GM23338 (cell line): ENCODE measurements around the gene IRX5. TPM values are rescaled to one million over a fixed set of nuclear protein-coding genes. Genes with fewer than 3 reads are reported as not detected.

Source experiments
- ATAC-seq: fragments of 200-7000 bp; cut with Tn5 transposase; 3 replicates; pipeline ENCODE4 v1.9.1; 2020
- DNase-seq: peaks from one replicate; pipeline ENCODE4 v3.0.0-alpha.2; 2015; ENCODE audit warnings: low spot score
- H2AFZ ChIP-seq: fragments of 200-600 bp; sonication (generic); 2 replicates; pipeline ENCODE4 v1.8.0; 2016; ENCODE audit warnings: antibody characterized with exemption, mild to moderate bottlenecking, moderate library complexity
- H3F3A ChIP-seq: fragments of 200-600 bp; sonication (generic); replicated peaks from 2 replicates; pipeline ENCODE4 v1.8.0; 2017; ENCODE audit warnings: antibody characterized with exemption, mixed run types, low read depth
- H3K27ac ChIP-seq: fragments of 200-600 bp; sonication (generic); 2 replicates; pipeline ENCODE4 v1.6.1; 2016; ENCODE audit warnings: low read depth
- H3K27me3 ChIP-seq: fragments of 200-600 bp; sonication (generic); 2 replicates; pipeline ENCODE4 v1.8.0; 2016; ENCODE audit warnings: mild to moderate bottlenecking, mixed run types, moderate library complexity; ENCODE audit not compliant: insufficient read depth
- H3K36me3 ChIP-seq: fragments of 200-600 bp; sonication (generic); 2 replicates; pipeline ENCODE4 v1.8.0; 2016; ENCODE audit warnings: mild to moderate bottlenecking; ENCODE audit not compliant: insufficient read depth
- H3K4me1 ChIP-seq: fragments of 200-600 bp; sonication (generic); 2 replicates; pipeline ENCODE4 v1.8.0; 2016; ENCODE audit warnings: mild to moderate bottlenecking, moderate library complexity; ENCODE audit not compliant: insufficient read depth
- H3K4me2 ChIP-seq: fragments of 200-600 bp; sonication (generic); 2 replicates; pipeline ENCODE4 v1.7.1; 2017; ENCODE audit warnings: mixed run types
- H3K4me3 ChIP-seq: fragments of 200-600 bp; sonication (generic); 2 replicates; pipeline ENCODE4 v1.6.1; 2016; ENCODE audit warnings: mixed run types
- H3K79me2 ChIP-seq: fragments of 200-600 bp; sonication (generic); replicated peaks from 2 replicates; pipeline ENCODE4 v1.8.0; 2017; ENCODE audit warnings: mild to moderate bottlenecking; ENCODE audit not compliant: insufficient read depth
- H3K9me2 ChIP-seq: fragments of 200-600 bp; sonication (generic); 2 replicates; pipeline ENCODE4 v1.8.0; 2017; ENCODE audit not compliant: insufficient read depth
- H4K20me1 ChIP-seq: fragments of 200-600 bp; sonication (generic); replicated peaks from 2 replicates; pipeline ENCODE4 v1.8.0; 2017; ENCODE audit warnings: mild to moderate bottlenecking; ENCODE audit not compliant: insufficient read depth
- H3K27ac Mint-ChIP-seq: 2 replicates; pipeline ENCODE4 v1.8.0; 2020; ENCODE audit warnings: inconsistent platforms, mild to moderate bottlenecking, moderate library complexity, mixed read lengths
- H3K27me3 Mint-ChIP-seq: 3 replicates; pipeline ENCODE4 v1.8.0; 2022; ENCODE audit warnings: low read depth, mild to moderate bottlenecking, moderate library complexity, mixed read lengths, inconsistent platforms; ENCODE audit not compliant: insufficient read depth, poor library complexity
- H3K36me3 Mint-ChIP-seq: 3 replicates; pipeline ENCODE4 v1.8.0; 2021; ENCODE audit warnings: low read depth, mild to moderate bottlenecking, inconsistent platforms, moderate library complexity, mixed read lengths
- H3K4me1 Mint-ChIP-seq: 3 replicates; pipeline ENCODE4 v1.8.0; 2020; ENCODE audit warnings: mild to moderate bottlenecking, inconsistent platforms, mixed read lengths
- H3K4me3 Mint-ChIP-seq: 3 replicates; pipeline ENCODE4 v1.8.0; 2021; ENCODE audit warnings: moderate library complexity, mild to moderate bottlenecking, inconsistent platforms, mixed read lengths
- H3K9me3 Mint-ChIP-seq: 3 replicates; pipeline ENCODE4 v1.8.0; 2020; ENCODE audit warnings: moderate library complexity, mild to moderate bottlenecking, inconsistent platforms, mixed read lengths
- CREB1 ChIP-seq: fragments of 250-450 bp; sonication (Bioruptor Pico); IDR thresholded peaks from 2 replicates; pipeline ENCODE4 v1.5.0; 2020; ENCODE audit warnings: low read depth, mild to moderate bottlenecking, moderate library complexity
- CTCF ChIP-seq, 2 experiments: fragments of 200-600 bp in 1 of 2; sonication (generic) in 1 of 2; conservative IDR thresholded peaks; 2 replicates each; pipeline versions ENCODE4 v1.5.1 to v1.6.1; 2016 to 2017; ENCODE audit warnings: antibody characterized with exemption in 2 of 2, low read depth in 2 of 2, mild to moderate bottlenecking in 2 of 2, moderate library complexity in 1 of 2
- EZH2 ChIP-seq: fragments of 200-600 bp; sonication (generic); IDR thresholded peaks from one replicate; pipeline ENCODE4 v1.8.0; 2017; ENCODE audit warnings: antibody characterized with exemption, mild to moderate bottlenecking, low read depth; ENCODE audit not compliant: unreplicated experiment
- EZH2phosphoT487 ChIP-seq: fragments of 200-600 bp; sonication (generic); IDR thresholded peaks from one replicate; pipeline ENCODE4 v1.8.1; 2018; ENCODE audit warnings: antibody characterized with exemption; ENCODE audit not compliant: unreplicated experiment
- JUNB ChIP-seq: IDR thresholded peaks from one replicate; pipeline ENCODE4 v1.6.1; 2016; ENCODE audit warnings: antibody characterized with exemption; ENCODE audit not compliant: unreplicated experiment
- POLR2AphosphoS5 ChIP-seq: IDR thresholded peaks from 2 replicates; pipeline ENCODE4 v1.6.1; 2016; ENCODE audit warnings: antibody characterized with exemption, low read depth
- STAT1 ChIP-seq: IDR thresholded peaks from one replicate; pipeline ENCODE4 v1.6.1; 2016; ENCODE audit warnings: antibody characterized with exemption; ENCODE audit not compliant: unreplicated experiment
- ZNF331 ChIP-seq: fragments of 250-450 bp; sonication (Bioruptor Pico); IDR thresholded peaks from 2 replicates; pipeline ENCODE4 v1.5.0; 2020; ENCODE audit warnings: low read depth, mild to moderate bottlenecking, moderate library complexity
- ZNF462 ChIP-seq: fragments of 250-450 bp; sonication (Bioruptor Pico); IDR thresholded peaks from 2 replicates; pipeline ENCODE4 v1.5.0; 2020; ENCODE audit warnings: mild to moderate bottlenecking, moderate library complexity
- polyA plus RNA-seq: library from polyadenylated mRNA; unstranded; fragments of >200 nt; fragmentation: Nextera tagmentation; extraction: Ambion mirVana; gene quantifications from 2 replicates; pipeline ENCODE4 v1.2.1, GENCODE V29; 2016
- total RNA-seq: library from RNA; depleted of rRNA; stranded (reverse); fragments of >200 nt; shearing (Covaris generic); gene quantifications from 2 replicates; pipeline ENCODE4 v1.2.3, GENCODE V29; 2014

Gene IRX5
- total and polyA plus RNA-seq, 2 experiments from 2014 or later = 0.07 to 0.39 TPM

GRCh38 chr16:54952195-54952594 lies 21.5 kb downstream of the IRX5 start:
- Mint-ChIP-seq H3K9me3 (no peaks in the 10 kb centered on the region; the same call in 2 of the 3 replicates), H3K36me3 (no peaks in the 10 kb centered on the region), H3K4me1 (peaks cover 7% of the 10 kb centered on the region; the same call in 2 of the 3 replicates), H3K27me3 (peaks cover 6% of the 10 kb centered on the region), H3K27ac (no peak overlapping the region), H3K4me3 (no peak overlapping the region)
- Histone ChIP-seq H4K20me1 (no peaks in the 10 kb centered on the region), H3K27me3 (no peaks in the 10 kb centered on the region), H3F3A (no peaks in the 10 kb centered on the region), H3K9me2 (peaks cover 5% of the 10 kb centered on the region; the same call in 1 of the 2 replicates), H3K4me1 (peaks cover 6% of the 10 kb centered on the region), H3K36me3 (no peaks in the 10 kb centered on the region), H3K79me2 (no peaks in the 10 kb centered on the region), H3K4me2 (no peak overlapping the region), H3K4me3 (no peak overlapping the region), H2AFZ (no peak overlapping the region), H3K27ac (no peak overlapping the region)
- TF ChIP-seq STAT1 (no peak), EZH2 (no peak), JUNB (no peak), EZH2phosphoT487 (no peak), ZNF331 (no peak), POLR2AphosphoS5 (no peak), CTCF (conservative IDR thresholded peaks at IDR 0.05; ENCODE audit: low read depth in 2 of 2) (no peak), ZNF462 (CRISPR knock-in tag) (no peak), CREB1 (CRISPR knock-in tag) (no peak)
- DNase-seq (no peak), ATAC-seq (no peak)
